ENCODE measurements around the gene SEPTIN10.

SEPTIN10 gene

GRCh38 chr2:109601783-109602182, 12.0 kb downstream of the SEPTIN10 start:
- no peak for TF ChIP-seq CTCF (IDR thresholded peaks at IDR 0.05)
- no peaks in the 10 kb centered on the region for H3K36me3 ChIP-seq
- H3K4me3 ChIP-seq (ENCODE audit: low read depth in 1 of 2, low read length in 1 of 2) = no peak overlapping the region
- H3K9me3 ChIP-seq = no peaks in the 10 kb centered on the region
- peaks cover 46% of the 10 kb centered on the region for H3K27me3 ChIP-seq
- no peak overlapping the region for H3K27ac ChIP-seq
- no peaks in the 10 kb centered on the region for H3K4me1 ChIP-seq (ENCODE audit: control insufficient read depth in 1 of 2, insufficient read depth in 1 of 2, low read depth in 1 of 2, low read length in 1 of 2)

- no peaks in the 10 kb centered on the region for H3K4me1 ChIP-seq (ENCODE audit: control insufficient read depth in 1 of 2, insufficient read depth in 1 of 2, low read depth in 1 of 2, low read length in 1 of 2)
- no peaks in the 10 kb centered on the region for H3K9me3 ChIP-seq
- H3K36me3 ChIP-seq = no peaks in the 10 kb centered on the region
- peaks cover 23% of the 10 kb centered on the region for H3K27me3 ChIP-seq
- H3K4me3 ChIP-seq (ENCODE audit: low read depth in 1 of 2, low read length in 1 of 2) = no peak overlapping the region
- H3K27ac ChIP-seq = no peak overlapping the region
- TF ChIP-seq CTCF (IDR thresholded peaks at IDR 0.05) = no peak
These were observed 16.5 kb downstream of the SEPTIN10 start for GRCh38 chr2:109597283-109597682.

DNA sequence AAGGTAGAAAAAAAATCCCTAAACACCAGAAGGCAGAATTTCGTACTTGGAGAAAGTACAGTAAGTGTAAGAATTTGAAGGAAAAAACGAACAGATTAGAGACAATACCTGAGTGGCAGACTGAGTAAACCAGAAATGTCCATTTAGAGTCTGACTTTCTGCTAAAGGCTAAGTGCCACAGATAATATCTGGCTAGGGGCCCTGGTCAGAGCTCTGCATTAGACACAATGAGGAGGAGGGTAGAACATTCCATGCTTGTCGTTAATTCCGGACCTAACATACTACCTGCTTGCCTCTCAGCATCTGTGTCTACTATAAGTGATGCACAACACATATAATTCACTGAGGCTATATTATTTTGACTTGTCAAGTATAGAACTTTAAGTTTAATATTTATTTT, 18.1 kb downstream of the SEPTIN10 start:
- peaks cover 9% of the 10 kb centered on the region for H3K27me3 ChIP-seq
- H3K4me1 ChIP-seq (ENCODE audit: control insufficient read depth in 1 of 2, insufficient read depth in 1 of 2, low read depth in 1 of 2, low read length in 1 of 2) = no peaks in the 10 kb centered on the region
- no peak overlapping the region for H3K4me3 ChIP-seq (ENCODE audit: low read depth in 1 of 2, low read length in 1 of 2)

DNA sequence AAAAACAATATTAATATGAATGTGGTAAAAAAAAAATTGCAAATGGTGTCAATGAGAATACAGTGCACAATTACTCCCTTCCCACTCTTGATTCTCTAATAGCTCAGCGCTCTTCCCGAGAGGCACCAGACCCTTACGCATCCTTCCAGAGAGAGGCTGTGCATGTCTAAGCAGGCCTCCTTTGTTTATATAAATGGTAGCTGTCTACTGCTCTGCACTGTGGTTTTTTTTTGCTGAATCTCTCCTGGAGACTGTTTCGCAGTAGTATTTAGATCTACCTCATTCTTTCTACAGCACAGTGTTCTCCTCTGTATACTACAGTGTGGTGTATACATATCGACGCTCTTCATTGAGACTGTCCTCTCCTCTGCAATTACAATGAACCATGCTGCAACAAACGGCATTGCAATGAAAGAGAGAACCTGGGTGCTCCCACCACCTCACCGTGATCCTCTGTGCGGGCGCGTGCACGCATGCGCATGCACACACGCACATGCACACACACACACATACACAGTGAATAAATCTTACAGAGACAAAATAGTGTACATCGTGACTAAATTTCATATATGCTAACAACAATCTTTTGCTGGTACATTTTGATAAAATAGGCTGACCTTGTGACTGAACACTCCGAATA, 19.4 kb downstream of the SEPTIN10 start:
- Histone ChIP-seq H3K9me3 (no peaks in the 10 kb centered on the region), H3K4me3 (ENCODE audit: low read depth in 1 of 2, low read length in 1 of 2) (no peak overlapping the region), H3K36me3 (no peaks in the 10 kb centered on the region), H3K4me1 (ENCODE audit: control insufficient read depth in 1 of 2, insufficient read depth in 1 of 2, low read depth in 1 of 2, low read length in 1 of 2) (no peaks in the 10 kb centered on the region), H3K27me3 (no peaks in the 10 kb centered on the region), H3K27ac (no peak overlapping the region)
- TF ChIP-seq CTCF (IDR thresholded peaks at IDR 0.05) = no peak

More for the DNA sequence above, 18.1 kb downstream of the SEPTIN10 start:
- Histone ChIP-seq H3K9me3 (no peaks in the 10 kb centered on the region), H3K36me3 (no peaks in the 10 kb centered on the region), H3K27ac (no peak overlapping the region)
- TF ChIP-seq CTCF (IDR thresholded peaks at IDR 0.05) = no peak

- TF ChIP-seq CTCF (IDR thresholded peaks at IDR 0.05) = no peak
- no peaks in the 10 kb centered on the region for H3K4me1 ChIP-seq (ENCODE audit: control insufficient read depth in 1 of 2, insufficient read depth in 1 of 2, low read depth in 1 of 2, low read length in 1 of 2)
- H3K36me3 ChIP-seq = no peaks in the 10 kb centered on the region
- no peak overlapping the region for H3K4me3 ChIP-seq (ENCODE audit: low read depth in 1 of 2, low read length in 1 of 2)
- no peak overlapping the region for H3K27ac ChIP-seq
- H3K9me3 ChIP-seq = no peaks in the 10 kb centered on the region
- no peaks in the 10 kb centered on the region for H3K27me3 ChIP-seq
These were observed 20.9 kb downstream of the SEPTIN10 start for GRCh38 chr2:109592905-109593304.

Data from neutrophil (primary cell).